ENCODE measurements around the gene IL1A.

IL1A gene

DNA sequence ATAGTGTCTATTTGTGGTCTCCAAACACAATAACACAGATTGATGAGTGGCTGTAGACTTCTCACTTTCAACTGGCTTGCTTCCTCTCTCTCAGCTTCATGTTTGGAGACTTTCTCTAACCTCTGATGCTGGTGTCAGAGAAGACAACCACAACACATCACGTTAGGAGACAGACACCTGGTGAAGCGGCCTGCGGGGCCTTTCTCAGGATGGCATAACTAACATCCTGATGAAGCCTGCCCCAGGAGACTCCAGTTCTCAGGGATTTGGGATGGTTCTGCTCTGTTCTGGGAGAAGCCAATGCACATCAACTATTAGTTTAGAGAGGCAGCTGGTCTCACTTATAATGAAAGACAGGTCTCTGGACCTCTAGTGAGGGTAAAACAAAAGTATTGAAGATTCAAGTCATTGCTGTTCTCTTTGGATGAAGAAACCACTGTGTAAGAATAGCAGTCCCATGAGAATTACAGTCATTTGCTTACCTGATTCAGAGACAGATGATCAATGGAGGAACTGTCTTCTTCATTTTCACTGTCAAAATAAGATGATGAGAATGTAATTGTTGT lies 2.0 kb downstream of the IL1A start:
- TF ChIP-seq, protein P1, sequence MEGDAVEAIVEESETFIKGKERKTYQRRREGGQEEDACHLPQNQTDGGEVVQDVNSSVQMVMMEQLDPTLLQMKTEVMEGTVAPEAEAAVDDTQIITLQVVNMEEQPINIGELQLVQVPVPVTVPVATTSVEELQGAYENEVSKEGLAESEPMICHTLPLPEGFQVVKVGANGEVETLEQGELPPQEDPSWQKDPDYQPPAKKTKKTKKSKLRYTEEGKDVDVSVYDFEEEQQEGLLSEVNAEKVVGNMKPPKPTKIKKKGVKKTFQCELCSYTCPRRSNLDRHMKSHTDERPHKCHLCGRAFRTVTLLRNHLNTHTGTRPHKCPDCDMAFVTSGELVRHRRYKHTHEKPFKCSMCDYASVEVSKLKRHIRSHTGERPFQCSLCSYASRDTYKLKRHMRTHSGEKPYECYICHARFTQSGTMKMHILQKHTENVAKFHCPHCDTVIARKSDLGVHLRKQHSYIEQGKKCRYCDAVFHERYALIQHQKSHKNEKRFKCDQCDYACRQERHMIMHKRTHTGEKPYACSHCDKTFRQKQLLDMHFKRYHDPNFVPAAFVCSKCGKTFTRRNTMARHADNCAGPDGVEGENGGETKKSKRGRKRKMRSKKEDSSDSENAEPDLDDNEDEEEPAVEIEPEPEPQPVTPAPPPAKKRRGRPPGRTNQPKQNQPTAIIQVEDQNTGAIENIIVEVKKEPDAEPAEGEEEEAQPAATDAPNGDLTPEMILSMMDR (conservative IDR thresholded peaks at IDR 0.05; ENCODE audit: low read length), result no peak
- DNase-seq (ENCODE audit: low read depth), result no peak
- no peak overlapping the region for H3K4me3 ChIP-seq (ENCODE audit: low read length)

DNA sequence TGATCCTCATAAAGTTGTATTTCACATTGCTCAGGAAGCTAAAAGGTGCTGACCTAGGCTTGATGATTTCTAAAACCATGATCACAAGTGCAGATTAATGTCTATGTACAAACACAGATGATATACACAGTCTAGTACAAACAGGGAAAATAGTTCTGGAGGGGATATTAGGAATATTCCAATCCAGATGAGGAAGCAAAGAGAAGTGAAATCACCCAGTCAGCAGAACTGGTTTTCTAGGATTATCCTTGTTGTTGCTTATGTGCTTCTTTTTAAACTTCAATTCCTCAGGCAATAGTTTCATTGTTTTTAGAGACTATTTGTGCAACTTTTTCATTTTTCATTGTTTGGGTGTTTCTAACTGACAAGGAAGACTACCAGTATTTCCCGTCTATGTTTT lies 4.7 kb downstream of the IL1A start:
- no peak overlapping the region for H3K4me3 ChIP-seq (ENCODE audit: low read length)

DNA sequence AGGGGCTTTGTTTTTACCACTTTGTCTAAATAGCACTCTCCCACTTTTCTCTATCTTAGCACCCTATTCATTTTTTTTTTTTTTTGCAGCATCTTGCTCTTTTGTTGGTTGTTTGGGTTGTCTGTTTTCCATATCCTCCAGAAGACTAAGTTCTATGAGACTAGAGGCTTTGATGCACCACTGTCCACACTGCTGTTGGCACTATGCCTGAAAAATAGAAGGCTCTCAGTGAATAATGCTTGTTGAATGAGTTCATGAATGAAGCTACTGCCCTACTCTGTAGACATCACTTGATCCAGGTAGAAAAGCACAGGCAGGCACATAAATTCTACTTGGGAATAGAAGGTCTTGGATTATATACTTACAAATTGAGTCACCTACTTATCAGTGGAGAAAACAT lies 7.3 kb downstream of the IL1A start:
- DNase-seq (ENCODE audit: low read depth), result no peak
- no peak overlapping the region for H3K4me3 ChIP-seq (ENCODE audit: low read length)
- TF ChIP-seq, protein P1 (conservative IDR thresholded peaks at IDR 0.05; ENCODE audit: low read length), result no peak

More for the DNA sequence above, 4.7 kb downstream of the IL1A start:
- TF ChIP-seq, protein P1 (conservative IDR thresholded peaks at IDR 0.05; ENCODE audit: low read length), result no peak
- DNase-seq (ENCODE audit: low read depth), result no peak

DNA sequence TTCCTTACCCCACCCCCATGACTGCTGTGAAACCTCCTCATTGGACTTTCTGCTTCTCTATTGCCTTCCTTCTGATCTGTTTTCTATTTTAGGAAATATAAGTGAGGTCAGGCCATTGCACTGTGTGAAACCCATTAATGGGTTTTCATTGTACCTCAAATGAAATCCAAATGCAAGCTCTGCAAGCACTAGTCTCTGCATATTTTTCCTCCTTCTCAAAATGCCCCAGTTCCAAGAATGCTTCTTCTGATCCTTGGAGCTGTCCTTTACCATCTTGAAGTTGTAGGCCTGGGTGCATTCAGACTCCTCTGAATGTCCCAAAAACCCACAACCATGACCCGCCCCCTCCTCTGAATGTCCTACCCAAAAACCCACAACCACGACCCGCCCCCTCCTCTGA lies 8.2 kb downstream of the IL1A start:
- H3K4me3 ChIP-seq (ENCODE audit: low read length), result no peak overlapping the region
- peak; percentile 19 for DNase-seq (ENCODE audit: low read depth)
- TF ChIP-seq, protein P1 (conservative IDR thresholded peaks at IDR 0.05; ENCODE audit: low read length), result no peak

DNA sequence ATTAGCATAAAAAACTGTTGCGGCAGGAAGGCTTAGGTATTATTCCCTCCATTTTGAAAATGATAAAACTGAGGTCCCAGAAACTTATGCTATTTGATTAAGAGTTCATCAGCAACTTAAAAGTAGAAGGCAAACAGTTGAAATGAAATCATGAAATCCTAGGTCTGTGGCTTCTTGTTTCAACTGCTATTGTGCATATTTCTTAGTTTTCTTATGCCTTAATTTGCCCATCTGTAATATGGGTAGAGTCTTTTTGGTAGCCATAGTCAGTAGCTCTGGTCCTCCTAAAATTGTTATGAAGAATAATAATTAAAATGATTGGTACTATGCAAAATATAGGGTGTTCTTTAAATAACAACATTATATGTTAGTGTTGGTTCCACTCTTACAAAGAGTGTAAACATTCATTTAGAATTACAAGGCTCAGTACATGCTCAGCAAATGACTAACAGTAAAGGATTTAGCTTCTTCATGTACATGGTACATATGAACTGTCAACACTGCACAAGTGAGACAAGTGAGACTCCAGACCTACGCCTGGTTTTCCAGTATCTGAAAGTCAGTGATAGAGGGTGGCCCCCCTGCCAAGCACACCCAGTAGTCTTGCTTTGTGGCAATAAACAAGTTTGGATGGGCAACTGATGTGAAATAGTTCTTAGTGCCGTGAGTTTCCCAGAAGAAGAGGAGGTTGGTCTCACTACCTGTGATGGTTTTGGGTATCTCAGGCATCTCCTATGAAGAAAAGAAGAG lies 9.6 kb downstream of the IL1A start:
- TF ChIP-seq, protein P1 (conservative IDR thresholded peaks at IDR 0.05; ENCODE audit: low read length), result no peak
- no peak for DNase-seq (ENCODE audit: low read depth)
- H3K4me3 ChIP-seq (ENCODE audit: low read length), result no peak overlapping the region

DNA sequence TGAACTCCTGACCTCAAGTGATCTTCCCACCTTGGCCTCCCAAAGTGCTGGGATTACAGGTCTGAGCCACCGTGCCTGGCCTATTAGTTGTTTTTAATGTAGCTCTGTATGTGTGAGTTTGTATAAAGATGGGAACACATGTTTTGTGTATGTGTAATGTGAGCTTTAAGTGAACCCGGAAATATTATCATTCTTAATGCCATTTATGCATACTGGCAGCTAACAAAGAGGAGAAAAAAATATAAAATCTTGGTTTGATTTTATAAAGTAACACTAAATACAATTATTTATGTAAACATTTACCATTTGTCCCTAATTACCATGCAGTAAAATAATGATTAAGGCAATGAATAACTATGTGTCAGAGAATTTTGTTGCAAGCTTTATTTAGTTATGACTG lies 10.7 kb downstream of the IL1A start:
- no peak for DNase-seq (ENCODE audit: low read depth)

More for the DNA sequence above, 10.7 kb downstream of the IL1A start:
- TF ChIP-seq, protein P1 (conservative IDR thresholded peaks at IDR 0.05; ENCODE audit: low read length), result no peak
- no peak overlapping the region for H3K4me3 ChIP-seq (ENCODE audit: low read length)
